HG03108 (cell line): Measurements from ENCODE around the gene P2RY2.

Source experiments
- ATAC-seq: cut with Tn5 transposase; IDR thresholded peaks from one replicate; pipeline ENCODE4 v1.9.1; 2021; ENCODE audit warnings: moderate library complexity; ENCODE audit not compliant: unreplicated experiment

The P2RY2 gene

DNA sequence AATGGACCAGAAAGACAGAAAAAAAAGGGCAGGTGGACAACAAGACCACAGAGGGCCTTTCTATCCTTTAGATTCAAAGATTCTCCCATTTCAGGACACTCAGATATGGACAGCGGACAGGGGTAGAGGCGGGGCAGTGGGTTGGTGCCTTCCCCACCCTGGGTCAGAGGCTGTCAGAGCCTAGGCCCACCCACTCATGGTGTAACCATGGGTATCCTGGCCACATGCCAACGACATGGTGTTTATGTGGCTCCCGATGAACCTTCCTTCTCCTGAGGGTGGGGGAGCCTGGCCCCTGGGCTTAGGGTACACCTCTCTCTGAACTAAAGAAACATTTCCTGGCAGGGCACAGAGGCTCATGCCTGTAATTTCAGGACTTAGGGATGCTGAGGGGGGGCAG, 14.3 kb upstream of the P2RY2 start:
- ATAC-seq = no peak

DNA sequence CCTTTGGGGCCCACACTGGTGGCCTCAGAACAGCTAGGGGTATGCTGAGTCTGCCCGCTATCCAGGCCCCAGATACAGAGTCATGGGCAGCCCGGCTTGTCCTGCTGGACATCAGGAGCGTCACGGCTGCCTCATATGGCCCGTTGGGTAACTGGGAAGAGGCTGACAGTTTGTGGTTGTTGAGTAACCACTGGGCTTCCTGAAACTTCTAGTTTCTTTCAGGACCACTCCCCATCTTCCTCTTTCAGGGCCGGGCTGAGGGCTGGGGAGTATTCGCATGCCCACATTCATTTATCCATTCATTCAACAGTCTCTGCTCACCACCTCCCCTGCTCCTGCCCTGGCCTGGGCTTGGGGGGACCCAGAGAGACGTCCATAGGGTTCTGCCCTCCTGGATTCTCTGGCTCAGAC, 13.4 kb upstream of the P2RY2 start:
- ATAC-seq = no peak

DNA sequence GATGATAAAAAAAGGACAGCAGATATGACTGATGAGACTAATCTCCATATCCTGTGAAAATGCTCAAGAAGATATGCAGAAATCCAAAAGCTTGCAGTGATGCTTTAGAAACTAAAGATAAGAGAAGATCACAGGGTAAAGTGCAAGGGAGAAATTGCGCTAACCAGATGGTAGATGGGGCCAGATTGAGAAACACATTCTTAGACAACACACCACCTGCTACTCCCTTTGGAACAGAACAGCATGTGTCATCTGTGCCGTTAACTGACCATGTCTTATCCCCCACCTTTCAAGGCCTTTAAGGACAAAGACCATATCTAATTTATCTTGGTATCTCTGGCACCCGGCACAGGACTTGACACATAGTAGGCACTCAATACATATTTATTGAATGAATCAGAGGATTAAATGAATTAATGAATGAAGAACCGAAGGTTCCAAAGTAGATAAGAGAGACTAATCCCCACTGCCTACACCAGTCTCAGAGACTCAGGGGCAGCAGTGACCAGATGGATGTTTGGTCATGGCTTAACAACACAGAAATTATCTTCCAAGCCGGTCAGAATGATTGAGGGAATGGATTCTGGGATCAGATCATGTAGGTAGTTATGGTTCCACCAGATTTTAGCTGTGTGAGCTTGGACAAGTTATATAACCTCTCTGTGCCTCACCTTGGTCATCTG, 12.3 kb upstream of the P2RY2 start:
- ATAC-seq = no peak

DNA sequence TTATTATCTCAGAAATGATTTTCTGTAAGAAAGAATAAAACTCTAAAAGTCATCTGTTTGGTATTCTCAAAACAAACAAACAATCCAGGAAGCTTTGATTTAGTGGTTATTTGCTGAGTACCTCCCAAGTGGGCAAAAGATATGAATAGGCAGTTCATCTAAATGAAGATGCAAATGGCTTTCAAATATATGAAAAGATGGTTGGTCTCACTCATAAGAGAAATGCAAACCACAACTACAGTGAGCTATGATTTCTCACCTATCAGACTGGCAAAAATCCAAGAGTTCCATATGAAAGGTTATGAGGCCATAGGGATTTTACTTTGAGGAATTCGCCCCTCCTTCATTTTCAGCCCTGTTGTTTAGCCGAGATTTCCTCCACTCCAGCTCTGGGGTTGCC, 11.3 kb upstream of the P2RY2 start:
- ATAC-seq = no peak

DNA sequence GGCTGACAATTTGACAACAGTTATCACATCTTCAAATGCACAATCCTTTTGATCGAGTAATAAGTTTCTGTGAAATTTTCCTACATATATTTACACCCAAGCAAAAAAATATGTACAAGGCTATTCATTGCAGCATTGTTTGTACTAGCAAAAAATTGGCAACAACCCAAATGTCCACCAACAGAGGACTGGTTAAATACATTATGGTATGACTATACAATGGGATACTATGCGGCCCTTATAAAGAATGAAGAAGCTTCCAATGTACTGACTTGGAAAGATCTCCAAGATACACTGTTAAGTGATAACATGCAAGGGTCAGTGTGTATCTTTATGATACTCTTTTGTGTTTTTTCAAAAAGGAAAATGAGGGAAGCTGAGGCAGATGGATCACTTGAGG, 8.2 kb upstream of the P2RY2 start:
- ATAC-seq = no peak

DNA sequence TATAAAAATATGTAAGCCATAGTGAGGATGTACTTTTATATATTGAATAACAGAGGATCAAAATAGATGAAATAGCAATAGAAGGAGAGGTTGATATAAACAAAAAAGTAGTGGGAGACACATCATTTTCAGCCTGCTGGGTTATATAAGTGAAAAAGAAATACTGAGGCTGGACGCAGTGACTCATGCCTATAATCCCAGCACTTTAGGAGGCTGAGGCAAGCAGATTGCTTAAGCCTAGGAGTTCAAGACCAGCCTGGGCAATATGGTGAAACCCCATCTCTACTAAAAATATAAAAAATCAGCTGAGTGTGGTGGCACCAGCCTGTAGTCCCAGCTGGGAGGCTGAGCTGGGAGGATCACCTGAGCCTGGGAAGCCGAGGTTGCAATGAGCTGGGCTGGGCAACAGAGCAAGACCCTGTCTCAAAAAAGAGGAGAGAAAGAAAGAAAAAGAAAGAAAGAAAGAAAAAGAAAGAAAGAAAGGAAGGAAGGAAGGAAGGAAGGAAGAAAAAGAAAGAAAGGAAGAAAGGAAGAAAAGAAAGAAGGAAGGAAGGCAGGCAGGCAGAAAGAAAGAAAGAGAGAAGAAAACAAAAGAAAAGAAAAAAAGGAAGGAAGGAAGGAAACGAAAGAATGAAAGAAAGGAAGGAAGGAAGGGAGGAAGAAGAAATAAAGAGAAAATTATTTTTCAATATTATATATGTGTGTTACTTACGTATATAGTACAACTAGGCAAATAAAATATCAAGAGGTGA, 7.0 kb upstream of the P2RY2 start:
- ATAC-seq = no peak

DNA sequence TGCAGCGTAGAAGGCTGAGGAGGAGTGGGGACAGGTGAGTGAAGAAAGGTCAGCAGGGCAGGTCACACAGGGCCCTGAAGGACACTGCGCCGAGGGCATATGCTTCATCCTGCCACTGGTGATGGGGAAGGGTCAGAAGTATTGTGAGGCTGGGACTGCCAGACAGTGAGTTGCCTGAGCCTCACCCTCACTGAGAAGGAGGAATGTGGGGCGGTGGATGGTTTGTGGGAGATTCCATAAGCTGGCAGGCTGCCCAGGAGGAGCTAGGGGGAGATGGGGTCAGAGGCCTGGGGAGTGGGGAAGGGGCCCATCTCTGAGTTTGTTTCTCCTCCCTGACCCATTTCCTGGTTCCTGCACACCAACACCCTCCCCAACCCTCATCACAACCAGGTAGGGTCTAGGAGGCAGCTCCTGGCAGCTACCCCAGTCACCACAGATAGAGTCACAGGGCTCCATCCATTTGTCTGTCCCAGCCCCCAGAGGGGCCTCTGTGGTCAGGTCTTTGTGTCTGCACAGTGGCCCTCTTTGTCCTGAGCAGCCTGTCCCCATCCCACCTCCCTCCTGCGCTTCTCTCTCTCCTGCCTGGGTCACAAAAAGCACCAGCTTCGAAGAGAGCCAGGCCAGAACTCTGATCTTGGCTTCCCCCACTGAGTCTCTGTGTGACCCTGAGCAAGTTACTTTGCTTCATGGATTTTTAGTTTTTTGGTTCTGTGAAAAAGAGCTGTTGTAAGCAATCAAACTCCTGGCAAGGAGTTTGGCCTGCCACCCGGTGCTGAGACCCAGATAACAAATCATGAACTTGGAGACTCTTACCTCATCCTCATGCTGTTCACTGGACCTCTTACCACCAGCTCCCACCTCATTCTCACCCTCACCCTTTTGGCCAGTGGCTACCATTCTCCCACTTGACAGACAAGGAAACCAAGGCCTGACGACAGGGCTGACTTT, 4.6 kb upstream of the P2RY2 start:
- ATAC-seq = no peak

DNA sequence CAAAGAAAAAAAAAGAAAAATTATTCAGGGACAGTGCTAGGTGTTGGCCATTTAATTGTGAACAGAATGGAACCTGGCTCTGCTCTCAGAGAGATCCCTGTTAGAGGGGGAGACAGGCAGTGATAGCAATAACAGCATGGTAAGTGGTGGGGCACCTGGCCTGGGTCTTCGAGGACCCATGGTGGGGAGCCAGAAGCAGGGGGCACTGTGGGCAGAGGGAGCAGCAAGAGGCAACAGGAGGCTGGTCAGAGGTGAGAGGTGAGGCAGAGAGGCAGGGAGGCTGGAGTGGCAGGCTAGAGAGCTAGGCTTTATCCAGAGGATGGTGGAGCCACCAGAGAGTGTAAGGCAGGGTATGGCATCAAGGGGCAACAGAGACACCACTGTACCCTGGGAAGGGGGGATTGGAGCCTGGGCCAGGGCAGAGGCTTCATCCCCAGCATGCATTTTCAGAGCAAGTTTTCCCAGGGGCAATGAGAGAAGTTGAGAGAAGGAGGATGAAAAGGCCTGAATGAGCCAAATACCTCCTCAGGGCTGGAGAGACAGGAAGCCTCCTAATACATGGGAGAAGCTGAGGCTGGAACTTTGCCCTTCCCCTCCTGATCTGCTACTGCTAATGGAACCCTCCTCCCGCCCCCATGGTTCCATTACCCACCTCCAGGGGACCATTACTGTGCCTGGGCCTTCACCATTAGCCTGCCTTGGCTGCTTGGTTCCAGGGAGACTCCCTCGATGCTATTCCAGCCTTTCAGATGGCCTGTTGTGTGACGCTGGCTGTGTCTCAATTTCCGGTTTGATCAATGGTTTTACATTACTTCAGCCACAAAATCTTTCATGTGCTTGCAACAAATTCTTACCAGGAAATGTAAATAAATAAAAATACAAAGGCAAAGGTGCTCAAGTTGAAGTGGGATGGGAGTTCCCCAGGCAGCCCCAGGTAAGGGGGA, 2.6 kb upstream of the P2RY2 start:
- ATAC-seq = no peak

DNA sequence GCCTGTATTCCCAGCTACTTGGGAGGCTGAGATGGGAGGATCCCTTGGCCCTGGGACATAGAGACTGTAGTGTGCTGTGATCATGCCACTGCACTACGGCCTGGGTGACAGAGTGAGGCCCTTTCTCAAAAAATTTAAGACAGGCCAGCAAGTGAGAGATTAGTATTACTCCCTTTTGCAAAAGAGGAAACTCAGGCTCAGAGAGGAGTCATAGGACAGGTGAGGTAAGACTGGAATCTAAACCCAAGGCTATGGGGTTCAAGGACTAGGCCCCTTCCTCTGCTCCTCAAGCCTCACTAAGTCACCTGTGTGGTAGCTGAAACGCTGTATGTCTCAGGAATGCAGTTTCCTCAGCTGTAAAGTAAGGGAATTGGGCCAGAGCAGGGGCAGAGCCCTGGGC, 1.6 kb upstream of the P2RY2 start:
- ATAC-seq = no peak

DNA sequence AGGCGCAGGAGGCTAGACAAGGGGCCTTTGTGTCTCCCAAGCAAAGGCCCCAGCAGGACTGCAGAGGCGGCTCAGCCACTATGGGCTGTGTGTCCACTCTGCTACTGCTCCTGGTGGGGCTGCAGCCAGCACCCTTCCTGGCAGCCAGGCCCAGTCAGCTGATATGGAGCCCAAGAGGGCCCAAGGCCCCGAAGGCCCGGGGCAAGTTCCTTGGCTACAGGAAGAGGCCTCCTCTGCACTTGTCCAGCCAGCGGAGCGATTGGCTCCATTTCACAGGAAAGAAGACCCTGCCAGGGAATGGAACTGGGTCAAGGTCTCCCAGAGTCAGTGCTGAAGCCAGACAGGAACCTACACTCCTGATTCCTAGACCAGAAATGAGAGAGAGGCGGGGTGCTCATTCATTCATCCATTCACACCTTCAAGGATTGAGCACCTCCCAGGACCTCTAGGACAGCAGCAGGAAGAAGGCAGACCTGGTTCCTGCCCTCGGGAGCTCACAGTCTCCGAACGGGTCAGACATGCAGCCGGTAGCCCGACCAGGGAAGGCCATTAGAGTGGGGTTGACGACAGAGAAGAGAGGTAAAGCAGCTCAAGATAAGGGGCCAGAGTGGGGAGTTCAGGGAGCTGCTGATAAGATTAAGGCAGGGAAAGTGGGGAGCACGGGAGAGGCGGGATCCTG, 811 bp upstream of the P2RY2 start:
- no peak for ATAC-seq

DNA sequence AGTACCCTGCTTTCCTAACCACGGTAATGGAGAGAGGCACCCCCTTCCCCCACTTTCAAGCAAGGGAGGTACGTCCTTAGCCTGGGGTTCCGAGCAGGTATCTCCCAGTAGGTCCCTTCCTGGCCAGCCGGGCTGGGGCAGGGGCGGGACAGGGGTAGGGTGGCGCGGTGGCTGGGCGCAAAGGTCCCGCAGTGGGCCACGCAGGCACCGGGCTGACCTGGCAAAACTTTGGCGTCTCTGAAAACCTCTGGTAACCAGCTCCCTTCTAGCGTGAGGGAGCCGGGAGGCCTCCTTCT, 323 bp upstream of the P2RY2 start:
- no peak for ATAC-seq

DNA sequence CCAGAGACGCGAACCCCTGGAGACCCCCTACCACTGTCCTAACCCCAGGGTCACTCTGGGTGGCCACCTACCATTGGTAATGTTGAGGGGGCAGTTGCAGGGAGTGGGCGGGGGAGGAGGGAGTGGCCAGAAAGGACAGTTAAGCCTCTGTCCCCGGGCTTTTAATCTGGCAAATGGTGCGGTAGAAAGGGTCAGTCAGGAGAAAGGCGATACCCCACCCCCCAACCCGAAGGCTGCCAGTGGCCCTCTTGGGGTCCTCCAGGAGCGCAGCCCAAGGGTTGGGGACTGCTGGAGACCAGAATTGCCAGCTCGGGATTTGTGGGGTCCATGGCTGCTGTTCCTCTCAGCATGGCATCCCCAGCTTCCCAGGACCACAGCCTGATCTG, 742 bp downstream of the P2RY2 start:
- no peak for ATAC-seq

DNA sequence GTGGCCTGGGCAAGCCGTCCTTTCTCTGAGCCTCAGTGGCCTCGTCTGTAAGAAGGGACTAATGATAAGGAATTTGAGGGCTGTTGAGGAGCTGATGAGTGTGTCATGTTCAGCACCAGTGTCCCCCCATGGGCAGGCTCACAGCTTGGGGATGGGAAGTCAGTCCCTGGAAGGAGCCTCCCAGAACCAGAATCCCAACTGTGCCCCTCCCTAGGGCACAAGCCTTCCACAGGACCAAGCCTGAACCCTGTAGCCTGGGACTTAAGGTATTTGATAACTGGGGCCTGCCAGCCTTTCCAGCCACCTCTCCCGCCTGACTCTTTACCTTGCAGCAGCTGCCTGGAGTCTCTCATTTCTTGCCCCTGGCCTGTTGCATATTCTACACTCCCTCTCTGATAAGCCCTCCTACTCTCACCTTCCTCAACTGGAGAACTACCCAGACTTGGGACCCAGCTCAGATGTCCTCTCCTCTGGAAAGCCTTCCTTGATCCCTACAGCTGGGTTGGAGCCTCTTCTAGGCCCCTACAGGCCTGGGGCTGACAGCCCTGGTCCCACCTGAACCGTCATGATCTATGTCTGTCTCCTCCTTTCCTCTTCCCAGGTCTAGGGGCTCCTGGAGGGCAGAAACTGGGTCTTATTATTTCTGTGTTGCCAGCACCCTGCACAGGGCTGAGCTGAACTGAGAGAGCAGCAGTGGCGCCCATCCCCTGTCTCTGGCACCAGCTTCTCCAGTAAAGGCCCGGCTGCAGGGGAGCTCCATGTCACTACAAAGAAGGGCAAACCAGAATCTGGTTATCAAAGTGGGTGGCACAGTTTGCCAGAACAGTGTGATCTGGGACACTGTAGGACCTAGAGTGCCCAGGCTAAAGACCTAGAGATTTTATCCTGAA, 1.6 kb downstream of the P2RY2 start:
- ATAC-seq = no peak

DNA sequence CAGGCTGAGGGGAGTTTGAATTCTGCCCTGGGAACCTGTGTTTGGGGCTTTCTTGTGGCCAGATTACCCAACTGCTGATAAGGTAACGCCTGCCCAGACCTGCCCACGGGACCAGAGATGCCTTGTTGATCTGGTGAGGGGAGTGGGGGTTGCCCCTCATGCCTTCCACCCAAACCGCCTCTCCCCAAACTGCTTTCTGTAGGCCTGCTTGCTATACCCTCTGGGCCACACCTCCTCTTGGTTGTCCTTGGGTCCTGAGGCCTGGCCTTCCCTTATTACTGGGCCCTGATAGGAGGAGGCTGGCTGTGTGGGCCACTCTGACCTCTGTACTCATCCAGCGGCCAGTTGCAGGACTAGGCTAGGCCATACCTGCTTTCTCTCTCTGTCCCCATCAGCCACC, 3.4 kb downstream of the P2RY2 start:
- ATAC-seq = no peak

DNA sequence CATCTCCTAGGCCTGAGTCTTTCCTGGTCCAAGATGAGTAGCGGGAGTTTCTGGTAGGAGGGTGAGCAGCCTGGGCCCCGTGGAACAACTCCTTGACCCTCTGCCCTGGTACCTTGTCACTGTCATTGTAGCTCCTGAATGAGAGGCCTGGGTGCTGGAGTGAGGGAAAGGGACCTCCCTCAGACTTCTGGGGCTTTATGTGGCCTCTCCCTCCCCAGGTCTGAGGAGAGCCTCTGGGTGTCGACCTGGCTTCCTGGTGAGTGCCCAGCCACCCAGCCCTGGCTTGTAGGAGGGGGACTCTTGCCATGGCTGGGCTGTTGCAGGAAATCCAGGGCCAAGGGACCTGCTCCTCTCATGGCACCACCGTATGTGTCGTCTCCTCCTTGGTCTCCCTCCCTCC, 3.9 kb downstream of the P2RY2 start:
- ATAC-seq = no peak

DNA sequence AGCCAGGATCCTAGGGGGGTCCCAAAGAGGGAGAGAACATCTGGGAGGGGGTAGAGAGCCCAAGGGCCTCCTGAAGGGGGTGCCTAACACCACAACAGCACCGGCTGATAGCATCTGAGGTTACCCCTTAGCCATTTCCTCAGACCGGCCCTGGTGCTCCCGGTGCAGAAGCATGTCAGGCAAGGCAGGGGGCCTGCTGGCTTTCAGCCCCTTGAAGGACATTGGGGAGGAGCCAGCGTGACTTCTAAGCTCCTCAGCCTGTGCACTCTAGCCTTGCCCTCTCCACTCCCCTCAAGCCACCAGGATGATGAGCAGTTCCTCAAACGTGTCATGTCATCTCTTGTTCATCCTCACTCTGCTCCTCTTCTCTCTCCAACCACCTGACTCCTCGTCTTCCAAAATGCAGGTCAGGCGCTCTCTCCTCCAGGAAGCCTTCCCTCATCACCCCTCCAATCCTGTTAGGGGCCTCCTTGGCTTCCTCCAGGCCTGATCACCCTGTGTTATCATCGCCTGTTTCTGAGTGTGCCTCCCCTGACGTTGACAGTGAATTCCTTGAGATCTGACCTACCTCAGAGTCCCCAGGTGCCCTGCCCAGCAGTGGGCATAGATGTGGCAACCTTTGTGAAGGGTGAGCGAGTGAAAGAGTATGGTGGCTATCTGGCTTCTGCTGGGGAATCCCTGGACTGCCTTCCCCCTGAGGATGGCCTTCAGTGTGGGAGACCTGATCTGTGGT, 6.1 kb downstream of the P2RY2 start:
- no peak for ATAC-seq

DNA sequence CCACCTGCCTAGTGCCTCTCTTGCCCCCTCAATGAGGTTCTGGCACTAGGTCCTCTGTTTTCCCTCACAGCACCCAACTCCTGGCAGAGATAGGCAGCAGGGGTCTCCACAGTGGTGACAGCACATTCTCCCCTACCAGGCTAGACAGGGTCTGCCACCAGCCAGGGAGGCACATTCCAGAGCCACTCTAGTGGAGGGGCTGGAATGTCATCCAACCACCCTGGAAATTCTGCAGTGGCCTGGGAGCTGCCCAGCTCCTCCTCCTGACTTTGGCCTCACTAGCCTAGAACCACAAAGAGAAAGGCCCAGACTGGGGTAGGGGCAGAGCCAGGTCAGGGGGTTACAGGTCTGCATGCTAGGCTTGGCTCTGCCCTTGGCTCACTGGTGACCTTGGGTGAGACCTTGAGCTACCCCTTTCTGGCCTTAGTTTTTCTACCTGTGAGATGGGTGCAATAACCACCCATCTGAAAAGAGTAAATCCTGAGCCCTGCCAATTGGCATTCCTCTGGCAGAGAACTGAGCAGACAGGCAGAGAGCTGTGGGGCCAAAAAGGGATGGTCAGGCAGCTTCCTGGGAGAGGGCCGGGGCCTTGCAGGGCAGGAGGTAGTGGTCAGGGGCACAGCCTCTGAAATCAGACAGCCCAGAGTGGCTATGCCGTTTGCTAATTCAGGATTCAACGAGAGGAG, 7.1 kb downstream of the P2RY2 start:
- no peak for ATAC-seq

DNA sequence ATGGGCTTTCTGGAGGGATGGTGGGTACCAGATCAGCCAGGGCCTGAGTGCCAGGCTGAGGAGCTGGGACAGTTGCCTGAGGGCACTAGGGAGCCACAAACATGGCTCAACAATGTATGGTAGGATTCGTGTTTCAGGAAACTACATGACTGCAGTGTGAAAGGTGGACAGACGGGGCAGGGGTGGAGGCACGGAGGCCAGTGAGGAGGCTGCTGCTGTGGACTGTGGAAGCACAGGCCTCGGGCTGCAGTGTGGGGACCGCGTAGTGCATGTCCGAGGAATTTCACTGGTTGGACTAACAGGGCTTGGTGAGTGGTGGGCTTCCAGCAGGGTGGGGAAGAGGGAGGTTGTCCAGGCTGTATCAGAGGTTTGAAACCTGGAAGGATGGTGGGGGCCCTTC, 7.8 kb downstream of the P2RY2 start:
- ATAC-seq = no peak
